ENCODE results near the gene ANKRD7. TPM values are rescaled to one million over a fixed set of nuclear protein-coding genes. Genes with fewer than 3 reads are reported as not detected.

The ANKRD7 gene
- total RNA-seq, 4 donors from 2014 or later: 1.5 to 3.0 (median 2.9) TPM; not detected in 1

- ATAC-seq: no peak
- H3K9me3 ChIP-seq: no peaks in the 10 kb centered on the region
- no peaks in the 10 kb centered on the region for H3K27me3 ChIP-seq
- no peaks in the 10 kb centered on the region for H3K36me3 ChIP-seq
- no peaks in the 10 kb centered on the region for H3K4me1 ChIP-seq
- TF ChIP-seq EP300 (IDR thresholded peaks at IDR 0.05) (no peak), CTCF (IDR thresholded peaks at IDR 0.05) (no peak), POLR2A (IDR thresholded peaks at IDR 0.05) (no peak), POLR2AphosphoS5 (IDR thresholded peaks at IDR 0.05) (no peak)
- H3K4me3 ChIP-seq: no peak overlapping the region
- WGBS, 2 donors (ENCODE audit: low coverage in 1 of 2): 28 to 70% methylated on average over 1 to 2 of the region's 2 CpGs
- no peak overlapping the region for H3K27ac ChIP-seq
Measured at GRCh38 chr7:118245267-118246040, 20.9 kb downstream of the ANKRD7 start.

GRCh38 chr7:118250860-118251494, 26.5 kb downstream of the ANKRD7 start:
- no peak overlapping the region for H3K4me3 ChIP-seq
- H3K9me3 ChIP-seq: no peaks in the 10 kb centered on the region
- H3K4me1 ChIP-seq: no peaks in the 10 kb centered on the region
- no peak for TF ChIP-seq EP300 (IDR thresholded peaks at IDR 0.05)
- no peak for TF ChIP-seq CTCF (IDR thresholded peaks at IDR 0.05)
- no peak for TF ChIP-seq POLR2A (IDR thresholded peaks at IDR 0.05)
- TF ChIP-seq POLR2AphosphoS5 (IDR thresholded peaks at IDR 0.05): no peak
- 84% methylated on average over 4 of the region's 4 CpGs for WGBS, 2 donors (ENCODE audit: low coverage in 1 of 2)
- no peak overlapping the region for H3K27ac ChIP-seq
- no peaks in the 10 kb centered on the region for H3K27me3 ChIP-seq
- H3K36me3 ChIP-seq: no peaks in the 10 kb centered on the region
- no peak for ATAC-seq

GRCh38 chr7:118252087-118252486, 27.6 kb downstream of the ANKRD7 start:
- Histone ChIP-seq H3K4me1 (no peaks in the 10 kb centered on the region), H3K27me3 (no peaks in the 10 kb centered on the region), H3K9me3 (no peaks in the 10 kb centered on the region), H3K4me3 (no peak overlapping the region), H3K27ac (no peak overlapping the region), H3K36me3 (no peaks in the 10 kb centered on the region)
- TF ChIP-seq POLR2A (IDR thresholded peaks at IDR 0.05) (no peak), POLR2AphosphoS5 (IDR thresholded peaks at IDR 0.05) (no peak), CTCF (IDR thresholded peaks at IDR 0.05) (no peak), EP300 (IDR thresholded peaks at IDR 0.05) (no peak)
- 91 to 100% methylated on average over 1 of the region's 1 CpG for WGBS, 2 donors (ENCODE audit: low coverage in 1 of 2)
- no peak for ATAC-seq

GRCh38 chr7:118259115-118259514, 34.6 kb downstream of the ANKRD7 start:
- H3K4me1 ChIP-seq: no peaks in the 10 kb centered on the region
- no peak overlapping the region for H3K4me3 ChIP-seq
- no peak overlapping the region for H3K27ac ChIP-seq
- H3K27me3 ChIP-seq: no peaks in the 10 kb centered on the region
- no peaks in the 10 kb centered on the region for H3K36me3 ChIP-seq
- no peaks in the 10 kb centered on the region for H3K9me3 ChIP-seq
- ATAC-seq: no peak
- WGBS, 2 donors (ENCODE audit: low coverage in 1 of 2): 93% methylated on average over 2 of the region's 2 CpGs
- TF ChIP-seq POLR2A (IDR thresholded peaks at IDR 0.05) (no peak), EP300 (IDR thresholded peaks at IDR 0.05) (no peak), CTCF (IDR thresholded peaks at IDR 0.05) (no peak), POLR2AphosphoS5 (IDR thresholded peaks at IDR 0.05) (no peak)

- ATAC-seq: no peak
- Histone ChIP-seq H3K27me3 (no peaks in the 10 kb centered on the region), H3K4me3 (no peak overlapping the region), H3K27ac (no peak overlapping the region), H3K4me1 (no peaks in the 10 kb centered on the region), H3K9me3 (no peaks in the 10 kb centered on the region), H3K36me3 (no peaks in the 10 kb centered on the region)
- no peak for TF ChIP-seq CTCF (IDR thresholded peaks at IDR 0.05)
- no peak for TF ChIP-seq POLR2AphosphoS5 (IDR thresholded peaks at IDR 0.05)
- no peak for TF ChIP-seq POLR2A (IDR thresholded peaks at IDR 0.05)
- no peak for TF ChIP-seq EP300 (IDR thresholded peaks at IDR 0.05)
Measured at GRCh38 chr7:118264836-118265235, 40.3 kb downstream of the ANKRD7 start.
